ENCODE results near the gene FBXO27.
"Not testable (repeated sequence)": the region's sequence is repeated elsewhere in the genome, so short reads cannot be mapped to it uniquely, and the experiment has no call there.

FBXO27 gene

GRCh38 chr19:39032063-39032918 is at the start of gene FBXO27:
Gene FBXO27, minus strand, starts transcription at chr19:39032549. Its CDS starts 322 bp downstream, at chr19:39032227.
- Mint-ChIP-seq H3K9me3 (no peaks in the 10 kb centered on the region), H3K27me3 (peaks cover 15% of the 10 kb centered on the region), H3K4me3 (peak within 1 kb of the TSS; percentile 82 to 87), H3K4me1 (peaks cover 21% of the 10 kb centered on the region), H3K27ac (no peak within 1 kb of the TSS)
- DNase-seq (peak in 1 of 2 donors; percentile 23), ATAC-seq (no peak)

DNA sequence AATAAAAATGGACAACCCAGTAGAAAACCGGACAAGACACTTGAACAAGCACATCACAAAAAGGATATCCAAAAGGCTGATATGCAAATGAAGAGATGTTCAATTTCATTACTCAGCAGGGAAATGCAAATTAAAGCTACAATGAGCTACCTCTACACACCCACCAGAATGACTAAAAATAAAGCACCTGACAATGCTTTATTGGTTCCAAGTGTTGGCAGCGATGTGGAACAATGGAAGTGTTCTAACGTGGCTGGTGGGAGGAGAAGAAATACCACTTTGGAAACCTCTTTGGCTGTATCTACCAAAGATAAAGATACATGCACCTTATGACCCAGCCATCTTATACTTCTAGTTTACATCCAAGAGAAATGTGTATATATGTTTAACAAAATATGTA is 48.1 kb upstream of the FBXO27 start:
- peaks cover 31% of the 10 kb centered on the region for H3K4me1 Mint-ChIP-seq
- H3K27ac Mint-ChIP-seq: no peak overlapping the region
- DNase-seq (no peak), ATAC-seq (no peak)
- no peaks in the 10 kb centered on the region for H3K9me3 Mint-ChIP-seq
- no peak overlapping the region for H3K4me3 Mint-ChIP-seq
- H3K27me3 Mint-ChIP-seq: peaks cover 43% of the 10 kb centered on the region

DNA sequence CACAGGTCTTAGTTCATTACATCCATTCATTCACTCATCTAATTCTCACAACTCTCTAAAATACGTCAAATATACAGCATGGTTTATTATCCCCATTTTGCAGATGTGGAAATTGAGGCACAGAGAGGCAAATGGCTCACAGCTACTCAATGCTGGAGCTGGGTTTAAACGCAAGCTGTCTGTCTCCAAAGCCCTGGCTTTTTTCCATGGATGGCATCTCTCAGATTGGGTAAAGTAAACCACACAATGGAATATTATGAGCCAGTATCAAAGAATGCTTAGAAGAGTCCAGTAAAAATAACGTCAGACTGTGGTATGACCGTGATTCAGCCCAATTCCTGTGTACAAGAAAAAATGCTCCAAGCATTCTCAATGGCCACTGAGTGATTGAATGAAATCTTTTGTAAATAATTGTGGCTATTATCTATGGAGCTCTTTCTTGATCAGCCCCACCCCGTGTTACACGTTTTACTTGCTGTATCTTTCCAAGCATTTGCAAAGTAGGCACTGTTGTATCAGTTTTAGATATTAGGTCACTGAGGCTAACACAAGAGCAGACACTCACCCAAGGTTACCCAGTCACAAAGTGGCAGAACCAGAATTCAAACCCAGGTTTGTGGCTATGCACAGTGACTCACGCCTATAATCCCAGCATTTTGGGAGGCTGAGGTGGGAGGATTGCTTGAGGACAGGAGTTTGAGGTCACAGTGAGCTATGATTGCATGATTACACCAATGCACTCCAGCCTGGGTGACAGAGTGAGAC is 46.3 kb upstream of the FBXO27 start:
- ATAC-seq: no peak
- Mint-ChIP-seq H3K9me3 (no peaks in the 10 kb centered on the region), H3K4me1 (peaks cover 20% of the 10 kb centered on the region), H3K27me3 (peaks cover 25% of the 10 kb centered on the region), H3K4me3 (no peak overlapping the region), H3K27ac (no peak overlapping the region)
- no peak for DNase-seq

DNA sequence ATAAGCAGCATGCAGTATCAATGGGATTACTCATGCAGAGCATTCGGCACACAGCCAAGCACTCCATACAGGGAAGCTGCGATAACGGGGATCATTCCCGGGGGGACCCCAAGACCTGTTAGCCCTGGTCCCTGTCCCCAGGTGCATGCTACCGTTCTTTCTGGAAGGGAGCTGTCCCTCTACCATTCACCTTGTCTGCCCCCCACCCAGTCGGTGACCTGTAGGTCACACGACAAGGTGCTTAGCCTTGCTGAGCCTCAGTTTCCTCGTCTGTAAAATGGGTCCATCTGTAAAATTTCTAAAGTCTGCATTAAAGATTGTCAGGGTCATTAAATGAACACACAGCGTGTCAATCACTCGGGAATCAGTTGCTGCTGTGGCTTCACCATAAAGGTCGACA is 45.0 kb upstream of the FBXO27 start:
- peaks cover 23% of the 10 kb centered on the region for H3K4me1 Mint-ChIP-seq
- H3K27me3 Mint-ChIP-seq: peaks cover 12% of the 10 kb centered on the region
- no peak overlapping the region for H3K4me3 Mint-ChIP-seq
- H3K9me3 Mint-ChIP-seq: no peaks in the 10 kb centered on the region
- DNase-seq (no peak), ATAC-seq (no peak)
- peak overlapping the region; percentile 54 to 72 for H3K27ac Mint-ChIP-seq

DNA sequence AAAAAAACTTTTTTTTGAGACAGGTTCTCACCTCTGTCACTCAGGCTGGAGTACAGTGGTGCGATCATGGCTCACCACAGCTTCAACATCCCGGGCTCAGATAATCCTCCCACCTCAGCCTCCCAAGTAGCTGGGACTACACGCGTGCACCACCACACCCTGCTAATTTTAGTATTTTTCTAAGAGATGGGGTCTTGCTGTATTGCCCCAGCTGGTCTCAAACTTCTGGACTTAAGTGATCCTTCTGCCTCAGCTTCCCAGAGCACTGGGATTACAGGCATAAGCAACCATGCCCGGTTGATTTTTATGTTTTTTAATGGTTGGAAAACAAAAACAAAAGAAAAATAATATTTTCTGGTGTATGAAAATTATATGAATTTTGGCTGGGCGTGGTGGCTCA is 42.6 kb upstream of the FBXO27 start:
- Mint-ChIP-seq H3K27me3 (no peaks in the 10 kb centered on the region), H3K4me1 (peaks cover 24% of the 10 kb centered on the region), H3K4me3 (no peak overlapping the region), H3K27ac (no peak overlapping the region), H3K9me3 (no peaks in the 10 kb centered on the region)
- no peak for ATAC-seq
- no peak for DNase-seq

DNA sequence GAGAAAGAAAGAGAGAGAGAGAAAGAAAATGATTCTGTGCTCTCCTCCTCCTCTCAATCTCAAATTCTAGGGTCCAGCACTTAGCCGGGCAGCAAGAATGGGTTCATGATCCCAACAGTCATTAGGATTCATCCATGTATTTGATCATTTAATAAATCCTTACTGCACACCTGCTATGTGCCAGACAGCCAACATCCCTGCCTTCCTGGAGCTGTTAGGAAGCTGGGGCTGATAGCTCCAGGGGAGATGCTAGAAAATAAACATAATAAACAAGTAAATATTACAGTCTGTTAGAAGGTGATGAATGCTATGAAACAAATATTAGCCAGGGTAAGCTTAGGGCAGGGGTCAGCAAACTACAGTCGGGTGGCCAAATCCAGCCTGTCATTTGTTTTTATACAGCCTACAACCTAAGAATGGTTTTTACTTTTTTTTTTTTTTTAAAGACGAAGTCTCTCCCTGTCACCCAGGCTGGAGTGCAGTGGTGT is 41.9 kb upstream of the FBXO27 start:
- no peak overlapping the region for H3K27ac Mint-ChIP-seq
- H3K27me3 Mint-ChIP-seq: no peaks in the 10 kb centered on the region
- H3K9me3 Mint-ChIP-seq: peaks cover 0 to 2% of the 10 kb centered on the region in 2 donors
- no peak overlapping the region for H3K4me3 Mint-ChIP-seq
- DNase-seq (no peak), ATAC-seq (no peak)
- H3K4me1 Mint-ChIP-seq: peaks cover 24% of the 10 kb centered on the region

DNA sequence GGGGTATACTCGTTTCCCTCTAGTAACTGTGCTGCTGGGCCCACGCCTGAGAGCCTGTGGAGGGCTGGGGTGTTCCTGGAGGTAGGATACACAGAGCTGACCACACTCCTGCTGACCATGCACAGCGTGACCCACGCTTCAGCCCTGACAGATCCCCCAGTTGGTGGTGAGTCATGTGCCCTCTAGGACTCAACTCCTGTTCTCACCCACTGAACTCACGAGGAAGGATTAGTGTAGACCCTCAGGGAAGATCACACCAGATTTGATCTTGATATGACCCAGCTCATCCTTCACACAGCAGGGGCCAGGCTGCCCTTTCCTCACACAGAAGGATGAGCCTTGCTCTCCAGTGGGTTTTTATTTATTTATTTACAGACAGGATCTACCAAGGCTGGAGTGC is 38.5 kb upstream of the FBXO27 start:
- ATAC-seq (no peak), DNase-seq (no peak)
- Mint-ChIP-seq H3K4me3 (no peak overlapping the region), H3K9me3 (peaks cover 0 to 8% of the 10 kb centered on the region in 2 donors), H3K27me3 (no peaks in the 10 kb centered on the region), H3K27ac (no peak overlapping the region), H3K4me1 (peaks cover 24% of the 10 kb centered on the region)

DNA sequence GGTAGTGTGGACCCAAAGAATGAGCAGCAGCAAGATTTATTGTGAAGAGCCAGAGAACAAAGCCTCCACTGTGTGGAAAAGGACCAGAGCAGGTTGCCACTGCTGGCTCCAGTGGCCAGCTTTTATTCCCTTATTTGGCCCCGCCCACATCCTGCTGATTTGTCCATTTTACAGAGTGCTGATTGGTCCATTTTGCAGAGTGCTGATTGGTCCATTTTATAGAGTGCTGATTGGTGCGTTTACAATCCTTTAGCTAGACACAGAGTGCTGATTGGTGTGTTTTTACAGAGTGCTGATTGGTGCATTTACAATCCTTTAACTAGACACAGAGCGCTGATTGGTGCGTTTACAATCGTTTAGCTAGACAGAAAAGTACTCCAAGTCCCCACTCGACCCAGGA is 35.9 kb upstream of the FBXO27 start:
- not testable (repeated sequence) for H3K4me3 Mint-ChIP-seq, DNase-seq, H3K9me3 Mint-ChIP-seq, H3K27me3 Mint-ChIP-seq, H3K27ac Mint-ChIP-seq, ATAC-seq
- peaks cover 10% of the 10 kb centered on the region for H3K4me1 Mint-ChIP-seq

DNA sequence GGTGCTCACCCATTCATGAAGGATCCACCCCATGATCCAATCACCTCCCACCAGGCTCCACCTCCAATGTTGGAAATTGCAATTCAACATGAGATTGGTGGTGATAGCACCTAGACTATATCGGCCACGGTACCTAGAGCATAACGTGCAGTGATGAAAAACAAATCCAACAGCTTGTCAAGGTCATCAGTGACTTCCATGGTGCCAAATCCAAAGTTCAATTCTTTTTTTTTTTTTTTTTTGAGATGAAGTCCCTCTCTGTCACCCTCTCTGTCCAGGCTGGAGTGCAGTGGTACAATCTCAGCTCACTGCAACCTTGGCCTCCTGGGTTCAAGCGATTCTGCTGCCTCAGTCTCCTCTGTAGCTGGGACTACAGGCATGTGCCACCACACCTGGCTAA is 34.8 kb upstream of the FBXO27 start:
- no peak for DNase-seq
- peaks cover 0 to 8% of the 10 kb centered on the region in 2 donors for H3K9me3 Mint-ChIP-seq
- no peak for ATAC-seq
- no peak overlapping the region for H3K27ac Mint-ChIP-seq
- no peaks in the 10 kb centered on the region for H3K27me3 Mint-ChIP-seq
- no peak overlapping the region for H3K4me3 Mint-ChIP-seq
- H3K4me1 Mint-ChIP-seq: no peaks in the 10 kb centered on the region

DNA sequence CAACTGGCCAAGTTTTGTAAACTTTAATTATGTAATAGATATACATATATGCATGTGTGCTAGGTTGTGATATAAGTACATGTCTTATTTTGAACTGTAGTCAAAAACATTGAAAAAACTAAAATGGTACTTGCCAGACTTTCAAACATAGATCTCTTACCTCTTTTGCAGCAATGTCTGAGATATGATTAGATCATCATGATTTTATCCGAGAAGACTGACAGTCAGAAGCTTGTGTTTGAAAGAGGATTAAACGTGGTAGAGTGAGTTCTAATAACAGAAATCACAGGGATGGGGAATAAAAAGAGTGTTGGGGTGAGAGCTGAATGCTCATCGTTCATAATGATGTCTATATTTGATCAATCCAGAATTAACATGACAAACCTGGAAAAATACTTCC is 33.6 kb upstream of the FBXO27 start:
- H3K4me1 Mint-ChIP-seq: peaks cover 10% of the 10 kb centered on the region
- no peak overlapping the region for H3K27ac Mint-ChIP-seq
- peaks cover 0 to 15% of the 10 kb centered on the region in 2 donors for H3K9me3 Mint-ChIP-seq
- ATAC-seq: no peak
- H3K4me3 Mint-ChIP-seq: no peak overlapping the region
- no peaks in the 10 kb centered on the region for H3K27me3 Mint-ChIP-seq
- DNase-seq: no peak

GRCh38 chr19:39064405-39064804 is 32.1 kb upstream of the FBXO27 start:
- H3K4me1 Mint-ChIP-seq: peaks cover 10% of the 10 kb centered on the region
- H3K27me3 Mint-ChIP-seq: no peaks in the 10 kb centered on the region
- no peak overlapping the region for H3K27ac Mint-ChIP-seq
- no peak overlapping the region for H3K4me3 Mint-ChIP-seq
- DNase-seq (no peak), ATAC-seq (no peak)
- peaks cover 0 to 15% of the 10 kb centered on the region in 2 donors for H3K9me3 Mint-ChIP-seq

DNA sequence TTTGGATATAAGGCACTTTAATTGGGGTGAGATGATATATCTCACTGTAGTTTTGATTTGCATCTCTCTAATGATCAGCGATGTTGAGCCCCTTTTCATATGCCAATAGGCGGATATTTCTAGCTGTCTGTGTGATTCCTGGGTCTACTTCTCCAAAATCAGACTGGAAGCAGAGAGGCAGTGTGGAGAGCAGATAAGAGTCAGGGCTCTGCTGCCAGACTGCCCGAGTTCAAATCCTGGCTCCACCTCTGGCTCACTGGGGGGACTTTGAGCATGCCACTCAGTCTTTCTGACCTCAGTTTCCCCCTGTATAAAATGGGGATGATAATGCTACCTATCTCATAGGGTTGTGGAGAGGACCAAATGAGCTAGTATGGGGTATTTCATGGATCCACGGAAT is 27.8 kb upstream of the FBXO27 start:
- no peak for DNase-seq
- H3K27me3 Mint-ChIP-seq: no peaks in the 10 kb centered on the region
- no peak for ATAC-seq
- H3K27ac Mint-ChIP-seq: no peak overlapping the region
- no peak overlapping the region for H3K4me3 Mint-ChIP-seq
- peaks cover 10% of the 10 kb centered on the region for H3K4me1 Mint-ChIP-seq
- H3K9me3 Mint-ChIP-seq: peaks cover 6 to 7% of the 10 kb centered on the region in 2 donors

DNA sequence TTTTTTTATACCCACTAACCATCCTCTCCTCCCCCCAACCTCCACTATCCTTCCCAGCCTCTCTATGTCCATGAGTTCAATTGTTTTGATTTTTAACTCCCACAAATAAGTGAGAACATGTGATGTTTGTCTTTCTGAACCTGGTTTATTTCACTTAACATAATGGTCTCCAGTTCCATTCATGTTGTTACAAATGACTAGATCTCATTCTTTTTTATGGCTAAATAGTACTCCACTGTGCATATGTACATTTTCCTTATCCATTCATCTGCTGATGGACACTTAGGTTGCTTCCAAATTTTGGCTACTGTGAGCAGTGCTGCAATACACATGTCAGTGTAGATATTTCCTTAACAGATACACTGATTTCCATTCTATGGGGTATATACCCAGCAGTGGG is 27.0 kb upstream of the FBXO27 start:
- no peak overlapping the region for H3K27ac Mint-ChIP-seq
- H3K4me1 Mint-ChIP-seq: peaks cover 10% of the 10 kb centered on the region
- H3K9me3 Mint-ChIP-seq: peaks cover 6 to 7% of the 10 kb centered on the region in 2 donors
- no peaks in the 10 kb centered on the region for H3K27me3 Mint-ChIP-seq
- DNase-seq (no peak), ATAC-seq (no peak)
- H3K4me3 Mint-ChIP-seq: no peak overlapping the region

DNA sequence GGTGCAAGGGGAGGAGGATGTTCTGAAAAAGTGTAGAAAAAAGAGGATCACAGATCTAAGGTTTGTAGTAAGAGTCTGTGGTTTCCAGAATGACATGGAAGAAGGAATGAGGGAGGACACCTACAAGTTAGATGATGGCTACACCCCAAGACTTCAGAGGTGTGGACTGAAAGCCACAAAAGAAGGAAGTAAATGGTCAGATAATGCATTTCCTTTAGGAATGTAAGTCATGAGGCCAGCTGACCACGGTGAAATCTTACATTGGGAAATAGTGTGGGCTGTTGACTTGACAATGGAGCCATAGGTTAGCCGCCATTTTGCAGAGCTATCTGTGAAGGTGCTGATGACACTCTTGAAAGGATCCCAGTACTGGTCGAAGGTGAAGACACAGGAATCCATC is 25.3 kb upstream of the FBXO27 start:
- Mint-ChIP-seq H3K9me3 (peaks cover 6 to 7% of the 10 kb centered on the region in 2 donors), H3K4me3 (no peak overlapping the region), H3K27me3 (no peaks in the 10 kb centered on the region), H3K27ac (no peak overlapping the region), H3K4me1 (peaks cover 10% of the 10 kb centered on the region)
- DNase-seq: no peak
- no peak for ATAC-seq

GRCh38 chr19:39054091-39054470 is 21.7 kb upstream of the FBXO27 start:
- Mint-ChIP-seq H3K9me3 (peaks cover 0 to 6% of the 10 kb centered on the region in 2 donors), H3K27me3 (no peaks in the 10 kb centered on the region), H3K27ac (peak overlapping the region in 1 of 2 donors; percentile 23), H3K4me3 (no peak overlapping the region), H3K4me1 (peaks cover 6% of the 10 kb centered on the region)
- ATAC-seq: no peak
- DNase-seq: no peak

All from stimulated activated naive CD8-positive, alpha-beta T cell treated with anti-CD3 and anti-CD28 coated beads, Interleukin-15, amount 100 ng/mL, for 72 hours (primary cell).